Panc1 (cell line): Measurements from ENCODE around the gene ZSCAN10.

Source experiments
- CTCF ChIP-seq: fragments of 450-650 bp; IDR thresholded peaks from 2 replicates; pipeline ENCODE4 v1.5.1; 2017; ENCODE audit warnings: mild to moderate bottlenecking
- POLR2AphosphoS5 ChIP-seq: IDR thresholded peaks from 2 replicates; pipeline ENCODE4 v1.6.1; 2012; ENCODE audit warnings: mild to moderate bottlenecking, low read depth, low read length, moderate library complexity
- SIN3A ChIP-seq: IDR thresholded peaks from 2 replicates; pipeline ENCODE4 v1.6.1; 2012; ENCODE audit warnings: low read depth, mild to moderate bottlenecking, low read length, moderate library complexity, borderline replicate concordance; ENCODE audit not compliant: insufficient read depth
- TCF7L2 ChIP-seq: IDR thresholded peaks from 2 replicates; pipeline ENCODE4 v1.6.1; 2011; ENCODE audit warnings: mild to moderate bottlenecking, low read depth, low read length, inconsistent platforms
- TF ChIP-seq, protein P1 (sequence below), 2 experiments: IDR thresholded peaks; 2 replicates each; pipeline ENCODE4 v1.6.1; 2011 to 2012; ENCODE audit warnings: low read depth in 2 of 2, control low read depth in 1 of 2, low read length in 1 of 2, mild to moderate bottlenecking in 1 of 2, moderate library complexity in 1 of 2; ENCODE audit not compliant: insufficient read depth in 1 of 2

DNA sequence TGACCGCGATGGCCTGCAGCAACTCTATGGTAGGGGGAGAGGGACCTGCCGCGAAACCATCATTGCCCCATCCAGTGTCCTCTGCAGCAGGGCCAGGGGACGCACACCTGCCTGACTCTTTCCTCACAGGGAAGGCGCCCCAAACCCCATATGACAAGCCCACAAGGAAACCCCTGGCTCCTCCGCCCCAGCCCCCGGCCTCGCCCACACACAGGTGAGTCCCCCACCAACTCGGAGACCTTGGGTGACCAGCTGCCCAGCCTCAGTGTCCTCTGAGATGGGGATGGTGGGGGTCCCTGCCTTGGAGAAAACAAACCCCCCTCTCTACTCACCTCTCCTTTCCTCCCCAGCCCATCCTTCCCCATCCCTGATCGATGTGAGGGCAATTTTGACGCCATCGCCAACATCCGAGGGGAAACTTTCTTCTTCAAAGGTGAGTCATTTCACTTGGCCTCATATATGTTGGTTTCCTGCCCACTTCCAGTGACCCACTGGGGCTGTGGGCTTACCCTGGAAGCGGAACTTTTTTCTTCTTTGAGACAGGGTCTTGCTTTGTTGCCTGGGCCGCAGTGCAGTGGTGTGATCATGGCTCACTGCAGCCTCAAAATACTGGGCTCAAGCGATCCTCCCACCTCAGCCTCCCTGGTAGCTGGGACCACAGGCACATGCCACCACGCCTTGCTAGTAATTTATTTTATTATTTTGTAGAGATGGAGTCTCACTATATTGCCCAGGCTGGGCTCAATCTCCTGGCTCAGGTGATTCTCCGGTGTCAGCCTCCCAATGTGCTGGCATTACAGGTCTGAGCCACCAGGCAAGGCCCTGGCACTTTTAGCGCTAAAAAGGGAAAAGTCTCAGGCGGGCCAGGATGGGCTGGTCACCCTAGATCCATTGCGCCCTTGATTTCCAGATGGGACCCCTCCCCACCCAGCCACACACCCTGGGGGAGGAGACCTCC is 41.6 kb downstream of the ZSCAN10 start:
- TF ChIP-seq CTCF (no peak), SIN3A (no peak), TCF7L2 (no peak), POLR2AphosphoS5 (no peak)
- TF ChIP-seq, protein P1, sequence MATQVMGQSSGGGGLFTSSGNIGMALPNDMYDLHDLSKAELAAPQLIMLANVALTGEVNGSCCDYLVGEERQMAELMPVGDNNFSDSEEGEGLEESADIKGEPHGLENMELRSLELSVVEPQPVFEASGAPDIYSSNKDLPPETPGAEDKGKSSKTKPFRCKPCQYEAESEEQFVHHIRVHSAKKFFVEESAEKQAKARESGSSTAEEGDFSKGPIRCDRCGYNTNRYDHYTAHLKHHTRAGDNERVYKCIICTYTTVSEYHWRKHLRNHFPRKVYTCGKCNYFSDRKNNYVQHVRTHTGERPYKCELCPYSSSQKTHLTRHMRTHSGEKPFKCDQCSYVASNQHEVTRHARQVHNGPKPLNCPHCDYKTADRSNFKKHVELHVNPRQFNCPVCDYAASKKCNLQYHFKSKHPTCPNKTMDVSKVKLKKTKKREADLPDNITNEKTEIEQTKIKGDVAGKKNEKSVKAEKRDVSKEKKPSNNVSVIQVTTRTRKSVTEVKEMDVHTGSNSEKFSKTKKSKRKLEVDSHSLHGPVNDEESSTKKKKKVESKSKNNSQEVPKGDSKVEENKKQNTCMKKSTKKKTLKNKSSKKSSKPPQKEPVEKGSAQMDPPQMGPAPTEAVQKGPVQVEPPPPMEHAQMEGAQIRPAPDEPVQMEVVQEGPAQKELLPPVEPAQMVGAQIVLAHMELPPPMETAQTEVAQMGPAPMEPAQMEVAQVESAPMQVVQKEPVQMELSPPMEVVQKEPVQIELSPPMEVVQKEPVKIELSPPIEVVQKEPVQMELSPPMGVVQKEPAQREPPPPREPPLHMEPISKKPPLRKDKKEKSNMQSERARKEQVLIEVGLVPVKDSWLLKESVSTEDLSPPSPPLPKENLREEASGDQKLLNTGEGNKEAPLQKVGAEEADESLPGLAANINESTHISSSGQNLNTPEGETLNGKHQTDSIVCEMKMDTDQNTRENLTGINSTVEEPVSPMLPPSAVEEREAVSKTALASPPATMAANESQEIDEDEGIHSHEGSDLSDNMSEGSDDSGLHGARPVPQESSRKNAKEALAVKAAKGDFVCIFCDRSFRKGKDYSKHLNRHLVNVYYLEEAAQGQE (IDR thresholded peaks at IDR 0.05; ENCODE audit: insufficient read depth in 1 of 2, low read depth in 2 of 2, low read length in 1 of 2): no peak
